Cardiac ventricle fibroblast (primary cell): ENCODE measurements around the gene ACSS3. TPM values are rescaled to one million over a fixed set of nuclear protein-coding genes. Genes with fewer than 3 reads are reported as not detected.

ENCODE experiments used
- total RNA-seq: library from RNA; depleted of rRNA; stranded (reverse); fragments of >200 nt; gene quantifications from 2 replicates; pipeline ENCODE4 v1.2.3, GENCODE V29; 2015

ACSS3 gene
- total RNA-seq = 10.2 and 12.1 TPM in 2 replicates

GRCh38 chr12:81077686-81078441 is at the start of gene ACSS3:
TSS of gene ACSS3 (plus strand) at chr12:81078079. CDS start at chr12:81078121, 42 bp downstream.

Other genes starting within 250 kb of the ACSS3 start
- gene LIN7A, start 140.1 kb upstream of the ACSS3 start, total RNA-seq = 7.1 and 14.1 TPM in 2 replicates